ENCODE results near the gene FBXW5. TPM values are rescaled to one million over a fixed set of nuclear protein-coding genes. Genes with fewer than 3 reads are reported as not detected.

Gene FBXW5
- total and polyA plus RNA-seq, 8 donors, result 56.2 to 117 (median 64.1) TPM

GRCh38 chr9:136969774-136970173, 25.2 kb upstream of the FBXW5 start:
- intact Hi-C loops (cut with DNase I), result no loop called here
- Histone ChIP-seq H3K27me3 (no peaks in the 10 kb centered on the region), H3K4me3 (no peak overlapping the region), H3K4me1 (peaks cover 0 to 5% (median 4%) of the 10 kb centered on the region in 3 donors), H3K27ac (no peak overlapping the region), H3K9me3 (no peaks in the 10 kb centered on the region), H3K36me3 (no peaks in the 10 kb centered on the region)
- no peak for TF ChIP-seq CTCF (IDR thresholded peaks at IDR 0.05)
- DNase-seq (no peak), ATAC-seq (no peak), FAIRE-seq (no peak)
- WGBS, 2 donors, result 72 to 75% methylated on average over 5 of the region's 5 CpGs

- DNase-seq, result no peak
- H3K27ac ChIP-seq, result no peak overlapping the region
- no peaks in the 10 kb centered on the region for H3K27me3 ChIP-seq
- H3K36me3 ChIP-seq, result no peaks in the 10 kb centered on the region
- H3K4me1 ChIP-seq, result peaks cover 0 to 5% (median 4%) of the 10 kb centered on the region in 3 donors
- WGBS, 2 donors, result 84 to 85% methylated on average over 17 of the region's 17 CpGs
- no peaks in the 10 kb centered on the region for H3K9me3 ChIP-seq
- no peak for TF ChIP-seq CTCF (IDR thresholded peaks at IDR 0.05)
- intact Hi-C loops (cut with DNase I), result no loop called here
- no peak for FAIRE-seq
- H3K4me3 ChIP-seq, result no peak overlapping the region
- ATAC-seq, result no peak
Observed at GRCh38 chr9:136969150-136969549, 24.6 kb upstream of the FBXW5 start.

GRCh38 chr9:136968333-136969127, 24.0 kb upstream of the FBXW5 start:
- FAIRE-seq, result no peak
- H3K4me3 ChIP-seq, result no peak overlapping the region
- intact Hi-C loops (cut with DNase I), result no loop called here
- no peak overlapping the region for H3K27ac ChIP-seq
- H3K36me3 ChIP-seq, result no peaks in the 10 kb centered on the region
- no peak for DNase-seq
- peaks cover 0 to 5% (median 4%) of the 10 kb centered on the region in 3 donors for H3K4me1 ChIP-seq
- 73 to 76% methylated on average over 14 to 17 of the region's 17 CpGs for WGBS, 2 donors
- ATAC-seq, result no peak
- no peak for TF ChIP-seq CTCF (IDR thresholded peaks at IDR 0.05)
- H3K9me3 ChIP-seq, result no peaks in the 10 kb centered on the region
- H3K27me3 ChIP-seq, result no peaks in the 10 kb centered on the region

- H3K27ac ChIP-seq, result no peak overlapping the region
- ATAC-seq, result peak in 3 of 4 donors; percentile 14 to 50 (median 16)
- no peak for FAIRE-seq
Observed at GRCh38 chr9:136965771-136966484, 21.4 kb upstream of the FBXW5 start.

More at GRCh38 chr9:136965771-136966484, 21.4 kb upstream of the FBXW5 start:
- intact Hi-C loops (cut with DNase I), result no loop called here
- WGBS, 2 donors, result 12 to 13% methylated on average over 23 of the region's 23 CpGs
- Histone ChIP-seq H3K4me1 (peaks cover 0 to 5% (median 4%) of the 10 kb centered on the region in 3 donors), H3K9me3 (no peaks in the 10 kb centered on the region), H3K27me3 (no peaks in the 10 kb centered on the region), H3K4me3 (no peak overlapping the region), H3K36me3 (no peaks in the 10 kb centered on the region)
- TF ChIP-seq CTCF (IDR thresholded peaks at IDR 0.05), result no peak
- no peak for DNase-seq
